HepG2 (cell line): Measurements from ENCODE around the gene TMEM204. TPM values are rescaled to one million over a fixed set of nuclear protein-coding genes. Genes with fewer than 3 reads are reported as not detected.
A peak's percentile ranks its signal among the peaks of the same experiment; 100 is the strongest.

Experiments used
- CEBPG ChIP-seq: IDR thresholded peaks from 2 replicates; pipeline ENCODE4 v1.6.1; 2016
- CREB3 ChIP-seq: sonication (generic); formaldehyde crosslinking; IDR thresholded peaks from 2 replicates; pipeline ENCODE4 v1.5.0; 2020; ENCODE audit warnings: missing genetic modification reagents
- DRAP1 ChIP-seq: IDR thresholded peaks from 2 replicates; pipeline ENCODE4 v1.6.1; 2016; ENCODE audit warnings: missing genetic modification reagents, missing compliant biosample characterization
- ELF4 ChIP-seq: sonication (generic); formaldehyde crosslinking; IDR thresholded peaks from 2 replicates; pipeline ENCODE4 v1.5.0; 2020; ENCODE audit warnings: missing genetic modification reagents, mild to moderate bottlenecking, moderate library complexity, borderline replicate concordance
- FOXP4 ChIP-seq: sonication (generic); formaldehyde crosslinking; IDR thresholded peaks from 2 replicates; pipeline ENCODE4 v1.4.0; 2020; ENCODE audit warnings: missing genetic modification reagents
- GLI4 ChIP-seq: sonication (generic); formaldehyde crosslinking; IDR thresholded peaks from 2 replicates; pipeline ENCODE4 v1.5.1; 2020; ENCODE audit warnings: missing genetic modification reagents, mild to moderate bottlenecking, moderate library complexity, borderline replicate concordance
- HNF4A ChIP-seq: sonication (generic); formaldehyde crosslinking; IDR thresholded peaks from 2 replicates; pipeline ENCODE4 v1.4.0; 2020; ENCODE audit warnings: missing genetic modification reagents
- KDM5B ChIP-seq: sonication (generic); formaldehyde crosslinking; IDR thresholded peaks from 2 replicates; pipeline ENCODE4 v1.4.0; 2020; ENCODE audit warnings: missing genetic modification reagents, mild to moderate bottlenecking, borderline replicate concordance
- PATZ1 ChIP-seq: sonication (generic); formaldehyde crosslinking; IDR thresholded peaks from 2 replicates; pipeline ENCODE4 v1.4.0; 2020; ENCODE audit warnings: missing genetic modification reagents
- PHF5A ChIP-seq: IDR thresholded peaks from one replicate; pipeline ENCODE4 v1.6.1; 2018; ENCODE audit warnings: low read depth, missing genetic modification reagents; ENCODE audit not compliant: unreplicated experiment
- SALL2 ChIP-seq: sonication (generic); formaldehyde crosslinking; IDR thresholded peaks from 2 replicates; pipeline ENCODE4 v1.8.1; 2023; ENCODE audit warnings: mild to moderate bottlenecking, missing genetic modification reagents, inconsistent platforms
- SP4 ChIP-seq: sonication (generic); formaldehyde crosslinking; IDR thresholded peaks from 2 replicates; pipeline ENCODE4 v1.8.1; 2023; ENCODE audit warnings: mild to moderate bottlenecking, missing genetic modification reagents
- SPEN ChIP-seq: sonication (generic); formaldehyde crosslinking; IDR thresholded peaks from 2 replicates; pipeline ENCODE4 v1.5.1; 2020; ENCODE audit warnings: low read depth, mild to moderate bottlenecking, missing genetic modification reagents
- TCF7 ChIP-seq: sonication (generic); IDR thresholded peaks from 2 replicates; pipeline ENCODE4 v1.6.1; 2016; ENCODE audit warnings: antibody characterized with exemption, low read depth
- TEF ChIP-seq: sonication (generic); formaldehyde crosslinking; IDR thresholded peaks from 2 replicates; pipeline ENCODE4 v1.5.0; 2020; ENCODE audit warnings: missing genetic modification reagents
- TERF1 ChIP-seq: sonication (generic); formaldehyde crosslinking; IDR thresholded peaks from 2 replicates; pipeline ENCODE4 v1.8.0; 2022; ENCODE audit warnings: mild to moderate bottlenecking, missing genetic modification reagents, moderate library complexity
- YEATS2 ChIP-seq: sonication (generic); formaldehyde crosslinking; IDR thresholded peaks from 2 replicates; pipeline ENCODE4 v1.4.0; 2020; ENCODE audit warnings: missing genetic modification reagents, borderline replicate concordance
- ZBTB37 ChIP-seq: sonication (generic); formaldehyde crosslinking; IDR thresholded peaks from 2 replicates; pipeline ENCODE4 v1.4.0; 2020; ENCODE audit warnings: mild to moderate bottlenecking, missing genetic modification reagents
- ZNF382 ChIP-seq: sonication (generic); formaldehyde crosslinking; IDR thresholded peaks from 2 replicates; pipeline ENCODE4 v1.5.0; 2020; ENCODE audit warnings: missing genetic modification reagents, mild to moderate bottlenecking, borderline replicate concordance
- polyA plus RNA-seq, 8 experiments: library from polyadenylated mRNA; depleted of rRNA in 3 of 8; stranded (reverse) in 7 of 8; unstranded in 1 of 8; fragments of >200 nt; fragmentation: Illumina TruSeq in 4 of 8; extraction: Trizol in 4 of 8; gene quantifications; 2 replicates each; pipeline versions ENCODE4 v1.2.1 to v1.2.3, GENCODE V29; 2011 to 2016; ENCODE audit warnings: low read depth in 4 of 8, missing spikeins in 1 of 8, mixed read lengths in 1 of 8; ENCODE audit not compliant: insufficient read depth in 1 of 8
- total RNA-seq, 5 experiments: library from RNA; depleted of rRNA; stranded (reverse); fragments of >200 nt; fragmentation: Illumina TruSeq; extraction: Trizol; gene quantifications; 2 replicates each; pipeline ENCODE4 v1.2.3, GENCODE V29; 2016; ENCODE audit warnings: low read depth in 1 of 5

Gene TMEM204
- total and polyA plus RNA-seq, 2 of the 13 experiments (the other 11 are each of a cell fraction or from before 2014, with no cell fraction given), result not detected

GRCh38 chr16:1545044-1546040 lies 11.9 kb downstream of the TMEM204 start (continued):
- no peak for TF ChIP-seq CREB3
- no peak for TF ChIP-seq SALL2 (CRISPR knock-in tag)
- TF ChIP-seq ELF4 (CRISPR knock-in tag), result no peak
- TF ChIP-seq GLI4 (CRISPR knock-in tag), result no peak
- TF ChIP-seq TCF7, result 0 out of 2 replicates have a peak, but pooled peaks have one; percentile 7
- peak; percentile 88 for TF ChIP-seq TEF (CRISPR knock-in tag)
- TF ChIP-seq CEBPG (CRISPR knock-in tag), result peak; percentile 70
- TF ChIP-seq YEATS2 (CRISPR knock-in tag), result no peak
- 0 out of 2 replicates have a peak, but pooled peaks have one; percentile 28 for TF ChIP-seq KDM5B (CRISPR knock-in tag)
- 0 out of 2 replicates have a peak, but pooled peaks have one; percentile 17 for TF ChIP-seq DRAP1
- 0 out of 2 replicates have a peak, but pooled peaks have one; percentile 21 for TF ChIP-seq SP4 (CRISPR knock-in tag)
- TF ChIP-seq FOXP4, result peak; percentile 40; the same call in 1 of the 2 replicates
- peak; percentile 32 for TF ChIP-seq PHF5A
- TF ChIP-seq ZBTB37, result no peak
- TF ChIP-seq ZNF382 (CRISPR knock-in tag), result no peak
- peak; percentile 83 for TF ChIP-seq HNF4A (CRISPR knock-in tag)
- 0 out of 2 replicates have a peak, but pooled peaks have one; percentile 15 for TF ChIP-seq SPEN (CRISPR knock-in tag)
- TF ChIP-seq PATZ1, result peak; percentile 44; the same call in 1 of the 2 replicates
- no peak for TF ChIP-seq TERF1
